CD1c-positive myeloid dendritic cell (primary cell): Measurements from ENCODE around the gene NDUFAF2.
"Not testable (repeated sequence)": the region's sequence is repeated elsewhere in the genome, so short reads cannot be mapped to it uniquely, and the experiment has no call there.

ENCODE experiments used
- DNase-seq: peaks from one replicate; pipeline ENCODE4 v3.0.0-alpha.2; 2016; ENCODE audit errors: extremely low spot score

Gene NDUFAF2

GRCh38 chr5:61177716-61178115 lies 232.7 kb downstream of the NDUFAF2 start:
- peak; percentile 68 for DNase-seq

GRCh38 chr5:61178702-61179101 lies 233.7 kb downstream of the NDUFAF2 start:
- DNase-seq: no peak

DNA sequence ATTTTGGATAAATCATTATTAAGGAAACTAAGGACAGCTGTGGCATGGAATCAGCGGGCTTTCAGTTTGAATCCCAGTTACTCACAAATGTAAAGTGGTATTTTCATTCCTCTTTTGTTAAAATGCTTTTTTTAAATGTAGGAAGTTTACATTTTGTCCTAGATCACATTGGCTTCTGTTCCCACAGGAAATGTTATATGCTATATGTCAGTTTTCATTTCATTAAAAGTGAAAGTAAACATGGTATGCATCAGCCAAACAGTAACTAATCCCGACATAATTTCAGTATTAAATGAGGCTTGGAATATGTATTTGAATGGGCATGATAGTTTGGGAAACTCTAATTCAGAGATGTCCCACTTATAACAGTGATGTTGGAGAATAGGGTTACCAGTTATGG lies 235.9 kb downstream of the NDUFAF2 start:
- no peak for DNase-seq

GRCh38 chr5:61182449-61182848 lies 237.4 kb downstream of the NDUFAF2 start:
- peak; percentile 17 for DNase-seq

GRCh38 chr5:61183538-61183937 lies 238.5 kb downstream of the NDUFAF2 start:
- no peak for DNase-seq

- DNase-seq: no peak
Observed at GRCh38 chr5:61184708-61185107, 239.7 kb downstream of the NDUFAF2 start.

DNA sequence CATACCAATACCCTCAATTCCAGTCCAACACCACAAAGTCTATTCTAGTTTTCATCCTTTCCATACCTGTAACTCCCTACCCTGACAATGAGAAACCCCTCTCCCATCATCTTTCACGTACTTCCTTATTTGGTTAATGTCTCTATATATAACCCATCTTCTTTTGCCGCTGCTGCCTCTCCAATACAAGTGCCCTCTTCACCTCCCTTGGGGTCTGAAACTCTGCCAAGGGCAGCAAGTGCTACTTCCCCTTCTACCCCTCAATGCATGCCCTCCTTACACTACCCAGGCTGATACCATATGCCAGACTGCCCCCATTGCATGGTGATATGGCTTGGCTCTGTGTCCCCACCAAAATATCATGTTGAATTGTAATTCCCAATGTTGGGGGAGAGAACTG lies 241.6 kb downstream of the NDUFAF2 start:
- DNase-seq: no peak

DNA sequence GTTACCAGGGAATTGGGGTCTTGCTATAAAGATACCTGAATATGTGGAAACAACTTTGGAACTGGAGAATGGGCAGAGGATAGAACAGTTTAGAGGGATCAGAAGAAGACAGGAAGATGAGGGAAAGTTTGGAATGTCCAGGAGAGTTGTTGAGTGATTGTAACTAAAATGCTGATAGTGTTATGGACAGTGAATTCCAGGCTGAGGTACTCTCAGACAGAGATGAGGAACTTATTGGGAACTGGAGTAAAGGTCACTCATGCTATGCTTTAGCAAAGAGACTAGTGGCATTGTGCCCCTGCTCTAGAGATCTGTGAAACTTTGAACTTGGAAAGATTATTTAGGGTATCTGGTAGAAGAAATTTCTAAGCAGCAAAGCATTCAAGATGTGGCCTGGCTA lies 242.3 kb downstream of the NDUFAF2 start:
- not testable (repeated sequence) for DNase-seq

DNA sequence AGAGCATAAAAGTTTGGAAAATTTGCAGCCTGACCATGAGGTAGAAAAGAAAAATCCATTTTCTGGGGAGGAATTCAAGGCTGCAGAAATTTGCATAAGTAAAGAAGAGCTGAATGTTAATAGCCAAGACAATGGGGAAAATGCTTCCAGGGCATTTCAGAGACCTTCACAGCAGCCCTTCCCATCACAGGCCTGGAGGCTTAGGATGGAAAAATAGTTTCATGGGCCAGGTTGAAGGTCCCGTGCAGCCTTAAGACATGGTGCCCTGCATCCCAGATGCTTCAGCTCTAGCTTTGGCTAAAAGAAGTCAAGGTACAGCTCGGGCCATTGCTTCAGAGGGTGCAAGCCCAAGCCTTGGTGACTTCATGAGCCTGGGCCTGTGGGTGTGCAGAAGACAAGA lies 242.8 kb downstream of the NDUFAF2 start:
- not testable (repeated sequence) for DNase-seq

- DNase-seq: no peak
Observed at GRCh38 chr5:61198606-61199005, 253.6 kb downstream of the NDUFAF2 start.

- no peak for DNase-seq
Observed at GRCh38 chr5:61200582-61201155, 255.7 kb downstream of the NDUFAF2 start.

DNA sequence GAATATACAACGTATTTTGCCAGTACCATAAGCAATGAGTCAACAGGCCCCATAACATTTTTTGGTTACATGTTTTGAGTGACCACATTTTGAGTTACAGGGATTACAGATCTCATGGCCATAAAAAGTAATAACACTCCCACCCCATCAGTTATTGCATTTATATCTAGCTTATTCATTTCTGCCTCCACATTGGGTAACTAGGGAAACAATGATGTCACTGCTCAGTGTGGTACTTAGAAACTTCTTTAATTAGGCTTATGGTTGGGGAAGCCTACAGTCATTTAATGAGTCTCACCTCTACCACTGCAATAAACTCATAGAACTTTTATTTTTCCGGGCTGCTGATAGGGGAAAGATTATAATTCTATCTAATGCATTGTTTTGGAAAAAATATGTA lies 257.2 kb downstream of the NDUFAF2 start:
- DNase-seq: no peak
